Activated naive CD4-positive, alpha-beta T cell treated with anti-CD3 and anti-CD28 coated beads, Interleukin-2, amount 50 U/mL, for 72 hours (primary cell): ENCODE measurements around the gene GRID2IP. TPM values are rescaled to one million over a fixed set of nuclear protein-coding genes. Genes with fewer than 3 reads are reported as not detected.
"Not testable (repeated sequence)": the region's sequence is repeated elsewhere in the genome, so short reads cannot be mapped to it uniquely, and the experiment has no call there.

Source experiments
- ATAC-seq, 2 donors: fragments of 150-1000 bp; cut with Tn5 transposase; 2 replicates each; pipeline ENCODE4 v1.10.0; 2021; ENCODE audit warnings: mild to moderate bottlenecking in 2 of 2, moderate library complexity in 2 of 2
- DNase-seq, 2 donors: peaks; one replicate each; pipeline ENCODE4 v3.0.0; 2021 to 2022; ENCODE audit warnings: low spot score in 2 of 2
- H3K27ac Mint-ChIP-seq, 2 donors: one replicate each; pipeline ENCODE4 v1.8.0; 2022; ENCODE audit warnings: mild to moderate bottlenecking in 2 of 2, mixed read lengths in 2 of 2
- H3K36me3 Mint-ChIP-seq, 2 donors: one replicate each; pipeline ENCODE4 v1.8.0; 2022; ENCODE audit warnings: mixed read lengths in 2 of 2
- H3K9me3 Mint-ChIP-seq, 2 donors: one replicate each; pipeline ENCODE4 v1.8.0; 2022; ENCODE audit warnings: mixed read lengths in 2 of 2
- total RNA-seq, 2 donors: library from RNA; stranded (reverse); gene quantifications; one replicate each; pipeline ENCODE4 v1.2.3, GENCODE V29; 2022

Gene GRID2IP
- total RNA-seq, 2 donors from 2014 or later, result 0.21 to 0.30 TPM

DNA sequence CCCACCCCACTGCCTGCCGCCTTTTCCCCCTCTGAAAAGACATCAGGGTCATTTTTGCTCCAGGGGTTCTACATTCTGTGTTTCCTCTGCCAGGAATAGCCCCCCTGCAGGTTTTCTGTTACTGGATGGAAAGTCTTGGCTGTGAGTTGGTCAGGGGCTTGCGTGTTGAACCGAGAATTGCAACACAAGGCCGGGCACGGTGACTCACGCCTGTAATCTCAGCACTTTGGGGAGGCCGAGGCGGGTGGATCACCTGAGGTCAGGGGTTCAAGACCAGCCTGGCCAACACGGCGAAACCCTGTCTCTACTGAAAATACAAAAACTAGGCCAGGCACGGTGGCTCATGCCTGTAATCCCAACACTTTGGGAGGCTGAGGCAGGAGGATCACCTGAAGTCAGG, 101.4 kb downstream of the GRID2IP start:
- ATAC-seq, DNase-seq, H3K27ac Mint-ChIP-seq, H3K9me3 Mint-ChIP-seq: not testable (repeated sequence)
- H3K36me3 Mint-ChIP-seq, result peaks cover 17 to 25% of the 10 kb centered on the region in 2 donors

DNA sequence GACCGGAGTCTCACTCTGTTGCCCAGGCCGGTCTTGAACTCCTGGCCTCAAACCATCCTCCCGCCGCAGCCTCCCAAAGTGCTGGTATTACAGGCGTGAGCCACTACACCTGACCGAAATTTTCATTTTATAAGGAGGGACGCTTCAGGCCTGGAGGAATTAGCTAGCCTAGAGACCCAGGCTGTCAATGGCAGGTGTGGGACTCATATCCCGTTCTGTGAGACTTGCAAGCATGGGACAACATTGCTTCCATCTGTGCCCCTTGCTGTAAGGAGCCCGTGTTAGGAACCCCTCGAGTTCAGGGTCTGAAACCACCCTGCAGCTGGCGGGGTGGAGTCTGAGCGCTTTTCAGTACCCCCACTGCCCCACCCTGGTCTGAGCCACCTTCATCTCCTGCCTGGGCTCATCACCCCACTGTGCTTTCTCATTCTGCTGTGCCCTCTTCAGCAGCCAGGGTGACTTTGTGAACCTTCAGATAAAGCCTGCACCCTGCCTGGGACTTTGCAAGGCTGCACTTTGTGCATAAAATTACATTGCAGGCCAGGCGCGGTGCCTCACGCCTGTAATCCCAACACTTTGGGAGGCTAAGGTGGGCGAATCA, 102.2 kb downstream of the GRID2IP start:
- no peak for DNase-seq
- Mint-ChIP-seq H3K27ac (peak overlapping the region; percentile 72 to 97), H3K9me3 (no peaks in the 10 kb centered on the region), H3K36me3 (peaks cover 25% of the 10 kb centered on the region in 2 donors)
- ATAC-seq, result no peak

DNA sequence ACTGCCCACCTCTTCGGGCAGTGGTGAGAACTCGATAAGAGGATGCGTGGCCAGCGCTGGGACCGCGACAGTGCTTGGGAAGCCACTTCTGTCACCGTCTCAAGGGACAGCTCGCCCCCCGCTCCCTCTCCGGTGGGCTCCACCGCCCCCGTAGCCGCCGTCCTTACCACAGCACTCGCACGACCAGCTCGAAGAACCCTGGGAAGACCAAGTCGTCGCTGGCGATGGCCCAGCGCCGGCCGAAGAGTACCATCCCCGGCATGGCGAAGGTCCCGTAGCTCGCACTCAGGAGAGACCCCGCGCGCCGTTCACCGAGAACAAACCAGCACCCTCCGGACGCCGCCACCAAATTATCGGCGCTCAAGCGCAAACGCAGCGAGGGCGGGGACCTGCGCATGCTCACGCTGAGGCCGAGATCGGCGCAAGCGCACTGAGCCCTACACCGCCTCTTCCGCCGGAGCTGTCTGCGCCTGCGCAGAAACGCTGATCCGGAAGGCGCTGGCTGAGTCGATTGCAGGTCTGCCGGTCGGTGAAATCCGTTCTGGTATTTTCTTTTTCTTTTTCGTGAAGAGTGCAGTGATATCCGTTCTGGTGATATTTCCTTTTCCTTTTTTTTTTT, 103.6 kb downstream of the GRID2IP start, which contains the start of gene DAGLB:
DAGLB (minus strand) TSS at position 374 of the 619 bp plus-strand sequence; CDS start at position 262, 112 bp downstream.
- DNase-seq, result peak; percentile 95 to 97
- H3K36me3 Mint-ChIP-seq, result peaks cover 30 to 33% of the 10 kb centered on the region in 2 donors
- peak within 1 kb of the TSS; percentile 97 to 100 for H3K27ac Mint-ChIP-seq
- ATAC-seq, result peak; percentile 89
- H3K9me3 Mint-ChIP-seq, result no peaks in the 10 kb centered on the region

Other genes starting within 250 kb of the GRID2IP start
- gene FAM220A, start 202.5 kb downstream of the GRID2IP start, total RNA-seq, result 10 to 100 TPM in 1 of 2 donors, 1 to 10 TPM in 1; 6.6 to 12.4 TPM
- gene RAC1, start 176.9 kb downstream of the GRID2IP start, total RNA-seq, result 100 to 1,000 TPM; 118 to 183 TPM
- 10 to 100 TPM; 19.1 to 20.7 TPM for gene DAGLB, start 103.5 kb downstream of the GRID2IP start, total RNA-seq
- 10 to 100 TPM; 55.9 to 59.7 TPM for gene KDELR2, start 67.3 kb downstream of the GRID2IP start, total RNA-seq
- gene ZDHHC4, start 26.0 kb upstream of the GRID2IP start, total RNA-seq, result 10 to 100 TPM; 25.7 to 40.6 TPM
- gene INTS15, start 38.6 kb upstream of the GRID2IP start, total RNA-seq, result 10 to 100 TPM; 22.5 to 26.2 TPM
- 1 to 10 TPM in 1 of 2 donors, under 1 TPM in 1; 0.89 to 1.7 TPM for gene ZNF853, start 64.1 kb upstream of the GRID2IP start, total RNA-seq
- gene ZNF316, start 85.9 kb upstream of the GRID2IP start, total RNA-seq, result 10 to 100 TPM; 23.2 to 28.9 TPM
- 10 to 100 TPM; 11.4 to 25.1 TPM for gene ZNF12, start 155.5 kb upstream of the GRID2IP start, total RNA-seq
- under 1 TPM; 0.68 to 0.77 TPM for gene RSPH10B2, start 202.6 kb upstream of the GRID2IP start, total RNA-seq